ENCODE results near the gene SPEF2. TPM values are rescaled to one million over a fixed set of nuclear protein-coding genes. Genes with fewer than 3 reads are reported as not detected.

Gene SPEF2
- total RNA-seq, 3 donors from 2014 or later, result 8.2 to 35.9 (median 11.5) TPM

- intact Hi-C loops (cut with DNase I; ENCODE audit: low total_unique reads), result no loop called here
- H3K27ac ChIP-seq, result no peak overlapping the region
- no peaks in the 10 kb centered on the region for H3K4me1 ChIP-seq
- no peak for TF ChIP-seq POLR2AphosphoS5 (IDR thresholded peaks at IDR 0.05)
- TF ChIP-seq POLR2A (IDR thresholded peaks at IDR 0.05), result no peak
- TF ChIP-seq, protein P1, sequence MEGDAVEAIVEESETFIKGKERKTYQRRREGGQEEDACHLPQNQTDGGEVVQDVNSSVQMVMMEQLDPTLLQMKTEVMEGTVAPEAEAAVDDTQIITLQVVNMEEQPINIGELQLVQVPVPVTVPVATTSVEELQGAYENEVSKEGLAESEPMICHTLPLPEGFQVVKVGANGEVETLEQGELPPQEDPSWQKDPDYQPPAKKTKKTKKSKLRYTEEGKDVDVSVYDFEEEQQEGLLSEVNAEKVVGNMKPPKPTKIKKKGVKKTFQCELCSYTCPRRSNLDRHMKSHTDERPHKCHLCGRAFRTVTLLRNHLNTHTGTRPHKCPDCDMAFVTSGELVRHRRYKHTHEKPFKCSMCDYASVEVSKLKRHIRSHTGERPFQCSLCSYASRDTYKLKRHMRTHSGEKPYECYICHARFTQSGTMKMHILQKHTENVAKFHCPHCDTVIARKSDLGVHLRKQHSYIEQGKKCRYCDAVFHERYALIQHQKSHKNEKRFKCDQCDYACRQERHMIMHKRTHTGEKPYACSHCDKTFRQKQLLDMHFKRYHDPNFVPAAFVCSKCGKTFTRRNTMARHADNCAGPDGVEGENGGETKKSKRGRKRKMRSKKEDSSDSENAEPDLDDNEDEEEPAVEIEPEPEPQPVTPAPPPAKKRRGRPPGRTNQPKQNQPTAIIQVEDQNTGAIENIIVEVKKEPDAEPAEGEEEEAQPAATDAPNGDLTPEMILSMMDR (IDR thresholded peaks at IDR 0.05), result no peak
- H3K9me3 ChIP-seq, result no peaks in the 10 kb centered on the region
- no peaks in the 10 kb centered on the region for H3K27me3 ChIP-seq
- no peak overlapping the region for H3K4me3 ChIP-seq
- no peaks in the 10 kb centered on the region for H3K36me3 ChIP-seq
- DNase-seq (ENCODE audit: low spot score in 2 of 2), result no peak
Observed at GRCh38 chr5:35600591-35600990, 17.1 kb upstream of the SPEF2 start.

DNA sequence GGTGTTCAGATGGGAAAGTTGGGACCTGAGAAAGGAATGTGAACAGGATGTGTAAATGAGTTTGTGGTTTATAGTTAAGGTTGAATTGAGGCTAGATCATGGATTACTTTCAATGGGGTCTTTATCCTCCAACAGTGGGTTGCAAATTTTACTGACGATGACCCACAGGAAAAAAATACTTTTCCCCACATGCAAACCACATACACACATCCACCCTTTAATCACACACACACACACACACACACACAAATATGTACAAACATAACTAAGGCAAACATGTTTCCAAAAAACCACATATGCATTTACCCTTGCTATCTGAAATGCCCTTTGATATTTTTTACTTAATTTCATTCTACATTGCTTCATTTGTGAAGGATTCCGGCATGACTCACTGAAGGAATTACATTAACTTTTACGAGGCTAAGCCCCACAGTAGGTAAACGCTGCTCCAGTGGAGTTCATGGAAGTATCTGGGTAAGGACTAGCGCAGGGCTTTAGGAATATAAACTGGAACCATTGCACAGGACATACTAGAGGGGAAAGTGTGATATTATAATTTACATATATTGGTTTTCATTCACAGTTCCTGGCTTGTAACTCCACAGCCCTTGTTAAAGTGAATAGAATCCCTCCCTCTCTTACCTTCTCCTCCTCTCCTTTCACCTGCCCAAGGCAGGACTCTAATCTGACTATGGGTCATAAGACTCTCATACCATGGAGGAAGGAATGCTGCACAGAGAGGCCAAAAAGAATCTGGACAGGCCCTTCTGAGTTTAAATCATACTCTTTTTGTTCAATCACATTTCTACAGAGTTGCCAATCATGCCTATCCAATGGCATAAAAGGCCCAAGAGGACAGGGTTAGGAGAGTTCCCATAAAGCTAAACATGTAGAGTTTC is 8.5 kb upstream of the SPEF2 start:
- no peaks in the 10 kb centered on the region for H3K36me3 ChIP-seq
- H3K4me3 ChIP-seq, result no peak overlapping the region
- intact Hi-C loops (cut with DNase I; ENCODE audit: low total_unique reads), result no loop called here
- no peak for DNase-seq (ENCODE audit: low spot score in 2 of 2)
- H3K27ac ChIP-seq, result no peak overlapping the region
- TF ChIP-seq POLR2AphosphoS5 (IDR thresholded peaks at IDR 0.05), result no peak
- TF ChIP-seq POLR2A (IDR thresholded peaks at IDR 0.05), result no peak
- TF ChIP-seq, protein P1 (IDR thresholded peaks at IDR 0.05), result no peak
- no peaks in the 10 kb centered on the region for H3K4me1 ChIP-seq
- no peaks in the 10 kb centered on the region for H3K9me3 ChIP-seq
- H3K27me3 ChIP-seq, result no peaks in the 10 kb centered on the region

DNA sequence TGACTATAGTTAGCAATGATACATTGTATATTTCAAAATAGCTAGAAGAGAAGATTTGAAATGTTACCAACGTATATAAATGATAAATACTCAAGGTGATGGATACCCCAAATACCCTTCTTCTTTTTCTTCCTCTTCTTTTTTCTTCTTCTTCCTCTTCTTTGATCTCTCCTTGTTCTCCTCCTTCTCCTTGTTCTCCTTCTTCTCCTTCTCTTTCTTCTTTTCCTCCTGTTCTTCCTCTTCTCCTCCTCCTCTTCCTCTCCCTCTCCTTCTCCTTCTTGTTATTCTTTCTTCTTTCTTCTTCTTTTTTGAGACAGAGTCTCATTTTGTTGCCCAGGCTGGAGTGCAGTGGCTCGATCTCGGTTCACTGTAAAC is 616 bp upstream of the SPEF2 start:
- Histone ChIP-seq H3K27me3 (no peaks in the 10 kb centered on the region), H3K4me3 (peak overlapping the region; percentile 76 to 88 (median 82)), H3K36me3 (no peaks in the 10 kb centered on the region), H3K27ac (peak overlapping the region in 1 of 2 donors; percentile 63), H3K9me3 (no peaks in the 10 kb centered on the region), H3K4me1 (no peaks in the 10 kb centered on the region)
- intact Hi-C loops (cut with DNase I; ENCODE audit: low total_unique reads), result no loop called here
- TF ChIP-seq, protein P1 (IDR thresholded peaks at IDR 0.05), result no peak
- TF ChIP-seq POLR2A (IDR thresholded peaks at IDR 0.05) (no peak), POLR2AphosphoS5 (IDR thresholded peaks at IDR 0.05) (no peak)
- DNase-seq (ENCODE audit: low spot score in 2 of 2), result no peak

GRCh38 chr5:35618304-35618636 is 607 bp downstream of the SPEF2 start:
- Histone ChIP-seq H3K36me3 (no peaks in the 10 kb centered on the region), H3K27me3 (no peaks in the 10 kb centered on the region), H3K4me1 (no peaks in the 10 kb centered on the region), H3K4me3 (peak overlapping the region; percentile 76 to 88 (median 82)), H3K27ac (peak overlapping the region; percentile 33 to 63), H3K9me3 (no peaks in the 10 kb centered on the region)
- intact Hi-C loops (cut with DNase I; ENCODE audit: low total_unique reads), result no loop called here
- TF ChIP-seq POLR2AphosphoS5 (IDR thresholded peaks at IDR 0.05), result no peak
- TF ChIP-seq, protein P1 (IDR thresholded peaks at IDR 0.05), result no peak
- TF ChIP-seq POLR2A (IDR thresholded peaks at IDR 0.05), result no peak
- no peak for DNase-seq (ENCODE audit: low spot score in 2 of 2)

GRCh38 chr5:35618781-35619180 is 1.1 kb downstream of the SPEF2 start:
- no peaks in the 10 kb centered on the region for H3K4me1 ChIP-seq
- TF ChIP-seq, protein P1 (IDR thresholded peaks at IDR 0.05), result no peak
- TF ChIP-seq POLR2AphosphoS5 (IDR thresholded peaks at IDR 0.05) (no peak), POLR2A (IDR thresholded peaks at IDR 0.05) (no peak)
- peak overlapping the region in 2 of 3 donors; percentile 76 to 82 for H3K4me3 ChIP-seq
- H3K27me3 ChIP-seq, result no peaks in the 10 kb centered on the region
- H3K36me3 ChIP-seq, result no peaks in the 10 kb centered on the region
- DNase-seq (ENCODE audit: low spot score in 2 of 2), result no peak
- no peaks in the 10 kb centered on the region for H3K9me3 ChIP-seq
- H3K27ac ChIP-seq, result no peak overlapping the region
- intact Hi-C loops (cut with DNase I; ENCODE audit: low total_unique reads), result no loop called here
